NCI-H2029 (cell line): ENCODE results near the gene NUDT7.

Experiments
- DNase-seq: peaks from one replicate; lab custom pipeline; 2025; lab: John Stamatoyannopoulos, UW

The NUDT7 gene

DNA sequence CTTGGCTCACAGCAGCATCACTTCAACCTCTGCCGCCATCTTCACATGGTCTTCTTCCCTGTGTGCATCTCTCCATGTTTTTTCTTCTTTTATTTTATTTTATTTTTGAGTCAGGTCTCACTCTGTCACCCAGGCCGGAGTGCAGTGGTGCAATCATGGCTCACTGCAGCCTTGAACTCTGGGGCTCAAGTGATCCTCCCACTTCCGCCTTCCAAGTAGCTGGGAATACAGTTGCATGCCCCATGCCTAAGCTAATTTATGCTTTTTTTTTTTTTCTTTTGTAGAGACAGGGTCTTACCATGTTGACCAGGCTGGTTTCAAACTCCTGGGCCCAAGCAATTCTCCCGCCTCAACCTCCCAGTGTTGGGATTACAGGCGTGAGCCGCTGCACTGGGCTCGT, 1.9 kb downstream of the NUDT7 start:
- no peak for DNase-seq

DNA sequence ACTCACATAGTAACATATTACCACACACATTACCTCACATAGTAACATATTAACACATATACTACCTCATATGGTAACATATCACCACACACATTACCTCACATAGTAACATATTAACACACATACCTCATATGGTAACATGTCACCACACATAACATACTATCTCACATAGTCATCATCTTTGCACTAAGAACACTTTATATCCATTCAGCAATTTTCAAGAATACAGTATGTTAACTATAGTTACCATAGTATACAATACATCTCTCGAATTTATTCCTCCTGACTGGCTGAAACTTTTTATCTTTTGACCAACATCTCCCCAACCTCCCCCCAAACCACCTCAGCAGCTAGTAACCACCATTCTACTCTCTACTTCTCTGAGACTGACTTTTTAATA, 7.6 kb downstream of the NUDT7 start:
- DNase-seq = no peak

- DNase-seq = no peak
Measured at GRCh38 chr16:77732241-77732946, 10.1 kb downstream of the NUDT7 start.

DNA sequence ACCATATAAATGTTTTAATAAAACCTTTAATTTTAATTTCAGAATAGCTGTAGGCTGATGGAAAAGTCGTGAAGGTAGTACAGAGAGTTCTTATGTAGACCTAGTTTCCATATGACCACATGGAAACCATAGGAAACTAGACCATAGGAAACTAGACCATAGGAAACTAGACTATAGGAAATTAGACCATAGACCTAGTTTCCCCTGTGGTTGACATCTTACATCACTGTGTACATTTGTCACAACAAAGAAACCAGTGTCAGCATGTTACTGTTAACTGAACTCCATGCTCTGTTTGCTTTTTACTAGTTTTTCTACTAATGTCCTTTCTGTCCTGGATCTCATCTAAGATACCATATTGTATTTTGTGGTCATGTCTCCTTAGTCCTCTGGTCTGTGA, 14.6 kb downstream of the NUDT7 start:
- no peak for DNase-seq

DNA sequence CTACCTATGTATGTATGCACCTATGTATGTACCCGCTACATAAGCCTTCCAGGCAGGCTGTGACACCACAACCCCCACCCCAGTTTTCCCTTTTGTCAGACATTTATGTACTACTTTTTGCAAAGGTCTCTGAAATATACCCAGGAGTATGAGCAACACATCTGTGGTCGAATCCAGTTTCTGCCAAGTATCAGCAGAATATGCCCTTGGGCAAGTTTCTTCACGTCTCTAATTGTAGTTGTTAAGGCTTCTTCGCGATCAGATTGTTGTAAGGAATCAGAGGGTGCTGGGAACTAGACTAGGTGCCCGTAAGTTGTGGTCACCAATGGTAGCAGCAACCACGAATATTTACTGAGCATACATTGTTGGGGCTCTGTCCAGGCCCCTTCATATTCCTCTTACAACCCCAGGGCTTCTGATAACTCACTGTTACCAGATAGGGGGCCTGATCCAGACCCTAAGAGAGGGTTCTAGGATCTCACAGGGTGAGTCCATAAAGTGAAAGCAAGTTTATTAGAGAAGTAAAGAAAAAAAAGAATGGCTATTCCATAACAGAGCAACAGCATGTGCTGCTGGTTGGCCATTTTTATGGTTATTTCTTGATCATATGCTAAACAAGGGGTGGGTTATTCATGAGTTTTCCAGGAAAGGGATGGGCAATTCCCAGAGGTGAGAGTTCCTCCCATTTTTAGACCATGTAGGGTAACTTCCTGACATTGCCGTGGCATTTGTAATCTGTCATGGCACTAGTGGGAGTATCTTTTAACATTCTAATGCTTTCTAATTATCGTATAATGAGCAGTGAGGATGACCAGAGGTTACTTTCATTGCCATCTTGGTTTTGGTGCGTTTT, 16.6 kb downstream of the NUDT7 start:
- DNase-seq = no peak

GRCh38 chr16:77739559-77739892, 17.2 kb downstream of the NUDT7 start:
- no peak for DNase-seq

DNA sequence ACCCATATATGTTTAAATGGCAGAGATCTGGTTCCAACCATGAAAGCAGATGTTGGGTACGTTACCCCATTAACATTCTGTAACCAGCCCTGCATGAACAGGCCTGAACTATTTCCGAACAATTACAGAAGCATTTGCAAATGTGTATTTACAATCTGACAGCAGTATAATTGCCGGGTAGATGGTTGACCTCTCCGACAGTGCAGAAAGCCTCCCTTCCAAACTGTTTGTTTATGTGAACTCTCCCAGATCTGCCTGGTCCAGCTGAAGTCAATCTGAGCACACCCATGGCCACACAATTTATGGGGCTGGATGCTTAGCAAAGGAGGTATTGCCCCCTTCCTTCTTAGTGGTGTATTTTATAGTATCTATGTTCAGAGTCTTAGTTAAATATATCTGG, 21.8 kb downstream of the NUDT7 start:
- DNase-seq = no peak

GRCh38 chr16:77745972-77746371, 23.7 kb downstream of the NUDT7 start:
- no peak for DNase-seq

DNA sequence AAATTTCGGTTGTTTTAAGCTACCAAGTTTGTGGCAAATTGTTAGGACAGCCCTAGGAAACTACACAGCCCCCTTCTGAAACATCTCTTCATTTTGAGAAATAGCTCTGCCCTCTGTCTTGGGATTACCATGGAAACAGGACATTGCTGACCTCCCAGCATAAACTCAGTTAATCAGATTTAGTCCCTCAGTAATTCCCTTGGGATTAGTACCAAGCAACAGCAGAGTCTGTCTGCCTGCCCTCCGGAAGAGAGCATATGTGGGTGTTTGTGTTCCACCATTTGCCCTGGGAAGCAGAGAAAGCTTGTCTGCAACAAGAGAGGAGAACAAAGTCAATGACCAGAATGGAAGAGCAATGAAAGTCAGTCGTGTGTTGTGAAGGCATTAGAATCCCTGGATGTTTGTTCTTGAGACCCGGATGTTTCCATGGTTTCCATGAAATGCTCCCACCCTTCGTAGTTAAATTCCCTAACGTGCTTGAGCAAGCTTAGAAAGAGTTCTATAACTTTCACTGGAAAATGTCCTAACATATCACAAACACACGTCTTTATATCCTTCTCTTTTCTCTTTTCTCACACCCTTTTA, 26.2 kb downstream of the NUDT7 start:
- no peak for DNase-seq

GRCh38 chr16:77749415-77749814, 27.1 kb downstream of the NUDT7 start:
- DNase-seq = no peak

- DNase-seq = no peak
Measured at GRCh38 chr16:77758046-77758445, 35.7 kb downstream of the NUDT7 start.

- no peak for DNase-seq
Measured at GRCh38 chr16:77758508-77758907, 36.2 kb downstream of the NUDT7 start.

GRCh38 chr16:77759201-77759600, 36.9 kb downstream of the NUDT7 start:
- no peak for DNase-seq

- no peak for DNase-seq
Measured at GRCh38 chr16:77759821-77760220, 37.5 kb downstream of the NUDT7 start.

- no peak for DNase-seq
Measured at GRCh38 chr16:77760800-77761199, 38.5 kb downstream of the NUDT7 start.

- no peak for DNase-seq
Measured at GRCh38 chr16:77761204-77761603, 38.9 kb downstream of the NUDT7 start.

DNA sequence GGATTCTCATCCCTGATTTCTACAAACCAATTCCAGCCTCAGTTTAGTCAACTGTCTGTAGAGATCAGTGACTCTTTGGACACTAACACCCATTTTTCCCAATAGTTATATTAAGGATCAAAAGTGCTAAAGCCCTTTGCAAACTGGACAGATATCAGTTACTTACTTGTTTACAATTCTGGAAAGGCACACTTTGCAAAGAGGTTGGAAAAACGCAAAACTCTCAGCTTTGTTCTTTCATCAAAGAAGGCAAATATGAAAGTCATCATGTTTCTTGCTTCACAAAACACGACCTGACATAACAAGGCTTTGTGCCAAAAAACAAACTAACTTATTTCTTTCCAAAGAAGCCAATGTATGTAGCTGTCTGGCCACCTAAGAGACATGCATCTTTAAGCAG, 39.9 kb downstream of the NUDT7 start:
- no peak for DNase-seq

- DNase-seq = no peak
Measured at GRCh38 chr16:77763994-77764393, 41.7 kb downstream of the NUDT7 start.

- no peak for DNase-seq
Measured at GRCh38 chr16:77767211-77767610, 44.9 kb downstream of the NUDT7 start.

DNA sequence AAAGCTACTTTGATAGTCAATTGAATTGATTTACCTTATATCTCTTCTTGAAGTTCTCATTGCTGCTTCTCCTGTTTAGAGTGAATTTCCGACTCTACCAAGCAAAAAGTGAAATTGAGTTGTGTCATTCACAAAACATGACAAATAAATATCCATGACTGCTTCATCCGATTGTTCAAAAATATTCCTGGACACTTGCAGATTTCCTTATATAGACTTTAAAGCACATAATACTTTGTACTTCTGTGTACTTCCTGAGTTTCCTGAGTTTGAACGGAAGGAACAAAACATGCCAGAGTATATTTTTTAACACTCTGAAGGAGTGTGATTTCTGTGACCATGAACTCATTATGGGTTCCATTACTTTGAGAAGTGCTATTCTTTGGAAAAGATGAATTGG, 45.5 kb downstream of the NUDT7 start:
- no peak for DNase-seq

- DNase-seq = no peak
Measured at GRCh38 chr16:77775911-77776909, 53.9 kb downstream of the NUDT7 start.

GRCh38 chr16:77777745-77778144, 55.4 kb downstream of the NUDT7 start:
- no peak for DNase-seq
